ENCODE data around the gene STK24.

GRCh38 chr13:98460516-98460915 is 116.4 kb downstream of the STK24 start:
- TF ChIP-seq CTCF (conservative IDR thresholded peaks at IDR 0.05; ENCODE audit: low read depth, low read length) (no peak), USF2 (IDR thresholded peaks at IDR 0.05; ENCODE audit: low read depth, low read length) (no peak), SMC3 (IDR thresholded peaks at IDR 0.05; ENCODE audit: low read depth, low read length) (no peak), RAD21 (IDR thresholded peaks at IDR 0.05; ENCODE audit: low read length) (no peak), BHLHE40 (IDR thresholded peaks at IDR 0.05; ENCODE audit: low read depth, low read length) (no peak), RCOR1 (IDR thresholded peaks at IDR 0.05; ENCODE audit: insufficient replicate concordance, low read length) (no peak), MAZ (IDR thresholded peaks at IDR 0.05; ENCODE audit: borderline replicate concordance, low read depth, low read length) (no peak), POLR2A (IDR thresholded peaks at IDR 0.05; ENCODE audit: low read depth, low read length) (no peak), MAFK (IDR thresholded peaks at IDR 0.05; ENCODE audit: low read depth, low read length) (no peak), CEBPB (IDR thresholded peaks at IDR 0.05; ENCODE audit: low read depth, low read length) (no peak), MXI1 (IDR thresholded peaks at IDR 0.05; ENCODE audit: borderline replicate concordance, low read depth, low read length) (no peak), NFE2L2 (IDR thresholded peaks at IDR 0.05; ENCODE audit: low read depth, low read length) (no peak), CHD1 (IDR thresholded peaks at IDR 0.05; ENCODE audit: low read depth, low read length) (no peak), ELK1 (IDR thresholded peaks at IDR 0.05; ENCODE audit: borderline replicate concordance, low read depth, low read length) (no peak)
